ENCODE measurements around the gene SHE.

GRCh38 chr1:154539486-154540483 is 37.6 kb upstream of the SHE start:
- no peak for TF ChIP-seq POLR2A (IDR thresholded peaks at IDR 0.05; ENCODE audit: low read depth, low read length)
- TF ChIP-seq POLR2AphosphoS5 (IDR thresholded peaks at IDR 0.05; ENCODE audit: low read depth, low read length) = no peak
